ENCODE results near the gene TRIM29.
"Not testable (repeated sequence)": the region's sequence is repeated elsewhere in the genome, so short reads cannot be mapped to it uniquely, and the experiment has no call there.

TRIM29 gene

GRCh38 chr11:120180063-120180462 lies 42.1 kb upstream of the TRIM29 start:
- H3K36me3 Mint-ChIP-seq, H3K27ac Mint-ChIP-seq, H3K4me3 Mint-ChIP-seq, DNase-seq, H3K4me1 Mint-ChIP-seq, H3K9me3 Mint-ChIP-seq: not testable (repeated sequence)
- H3K27me3 Mint-ChIP-seq: peaks cover 25% of the 10 kb centered on the region
- CTCF ChIA-PET: interaction anchor here (0.6 to 2.1 kb wide), 2 partner anchors 12 to 124 kb away, joined by 3 to 4 read pairs; no protein-coding TSS in a partner anchor

- no peak overlapping the region for H3K27ac Mint-ChIP-seq
These were observed 41.3 kb upstream of the TRIM29 start for GRCh38 chr11:120179057-120179672.

GRCh38 chr11:120178561-120179056 lies 40.7 kb upstream of the TRIM29 start:
- peaks cover 28% of the 10 kb centered on the region for H3K27me3 Mint-ChIP-seq
- no peak overlapping the region for H3K27ac Mint-ChIP-seq
- no peaks in the 10 kb centered on the region for H3K36me3 Mint-ChIP-seq
- no peak overlapping the region for H3K4me3 Mint-ChIP-seq
- H3K9me3 Mint-ChIP-seq: no peaks in the 10 kb centered on the region
- CTCF ChIA-PET: interaction anchor here (1.1 to 2.1 kb wide), 2 partner anchors 10 to 51 kb away, joined by 4 to 6 read pairs; no protein-coding TSS in a partner anchor
- DNase-seq: no peak
- H3K4me1 Mint-ChIP-seq: no peaks in the 10 kb centered on the region

More at GRCh38 chr11:120179057-120179672, 41.3 kb upstream of the TRIM29 start:
- Mint-ChIP-seq H3K27me3 (peaks cover 23% of the 10 kb centered on the region), H3K4me3 (no peak overlapping the region), H3K36me3 (no peaks in the 10 kb centered on the region), H3K4me1 (no peaks in the 10 kb centered on the region), H3K9me3 (no peaks in the 10 kb centered on the region)
- CTCF ChIA-PET: interaction anchor here (0.6 to 2.1 kb wide), 3 partner anchors 11 to 136 kb away, joined by 3 to 4 read pairs (median 4); no protein-coding TSS in a partner anchor
- DNase-seq: no peak

GRCh38 chr11:120174866-120175265 lies 37.0 kb upstream of the TRIM29 start:
- no peak for DNase-seq
- peaks cover 56% of the 10 kb centered on the region for H3K27me3 Mint-ChIP-seq
- no peaks in the 10 kb centered on the region for H3K36me3 Mint-ChIP-seq
- no peaks in the 10 kb centered on the region for H3K9me3 Mint-ChIP-seq
- H3K27ac Mint-ChIP-seq: no peak overlapping the region
- CTCF ChIA-PET: interaction anchor here (1.1 to 1.4 kb wide), 4 partner anchors 54 to 126 kb away, joined by 3 to 7 read pairs (median 4); no protein-coding TSS in a partner anchor
- H3K4me1 Mint-ChIP-seq: no peaks in the 10 kb centered on the region
- H3K4me3 Mint-ChIP-seq: no peak overlapping the region

GRCh38 chr11:120173807-120174206 lies 35.9 kb upstream of the TRIM29 start:
- no peaks in the 10 kb centered on the region for H3K9me3 Mint-ChIP-seq
- H3K4me1 Mint-ChIP-seq: peaks cover under 1% of the 10 kb centered on the region
- peaks cover 64% of the 10 kb centered on the region for H3K27me3 Mint-ChIP-seq
- H3K27ac Mint-ChIP-seq: no peak overlapping the region
- no peaks in the 10 kb centered on the region for H3K36me3 Mint-ChIP-seq
- no peak for DNase-seq
- CTCF ChIA-PET: interaction anchor here (0.8 to 1.3 kb wide), 3 partner anchors 52 to 127 kb away, joined by 3 to 5 read pairs (median 3); no protein-coding TSS in a partner anchor
- H3K4me3 Mint-ChIP-seq: no peak overlapping the region

GRCh38 chr11:120173019-120173705 lies 35.2 kb upstream of the TRIM29 start:
- Mint-ChIP-seq H3K27me3 (peaks cover 70% of the 10 kb centered on the region), H3K4me1 (peaks cover 5% of the 10 kb centered on the region), H3K36me3 (no peaks in the 10 kb centered on the region), H3K4me3 (no peak overlapping the region), H3K9me3 (no peaks in the 10 kb centered on the region), H3K27ac (no peak overlapping the region)
- DNase-seq: no peak
- CTCF ChIA-PET: interaction anchor here (0.9 to 3.2 kb wide), 4 partner anchors 54 to 130 kb away, joined by 3 to 33 read pairs (median 11); no protein-coding TSS in a partner anchor

- Mint-ChIP-seq H3K4me1 (peaks cover 5% of the 10 kb centered on the region), H3K27ac (no peak overlapping the region), H3K27me3 (peaks cover 79% of the 10 kb centered on the region), H3K9me3 (no peaks in the 10 kb centered on the region), H3K36me3 (no peaks in the 10 kb centered on the region), H3K4me3 (no peak overlapping the region)
- CTCF ChIA-PET: interaction anchor here (0.9 to 3.2 kb wide), 8 partner anchors 13 to 589 kb away, joined by 3 to 33 read pairs (median 4); no protein-coding TSS in a partner anchor
- peak; percentile 65 for DNase-seq
These were observed 34.4 kb upstream of the TRIM29 start for GRCh38 chr11:120172054-120172911.

GRCh38 chr11:120170741-120171261 lies 32.9 kb upstream of the TRIM29 start:
- Mint-ChIP-seq H3K27me3 (peaks cover 89% of the 10 kb centered on the region), H3K4me1 (peaks cover 5% of the 10 kb centered on the region)
- CTCF ChIA-PET: interaction anchor here (1.2 to 3.2 kb wide), 6 partner anchors 57 to 132 kb away, joined by 3 to 33 read pairs (median 6); no protein-coding TSS in a partner anchor

GRCh38 chr11:120169981-120170698 lies 32.2 kb upstream of the TRIM29 start:
- Mint-ChIP-seq H3K27ac (no peak overlapping the region), H3K36me3 (no peaks in the 10 kb centered on the region), H3K4me1 (peaks cover 5% of the 10 kb centered on the region), H3K27me3 (peaks cover 85% of the 10 kb centered on the region), H3K4me3 (no peak overlapping the region), H3K9me3 (no peaks in the 10 kb centered on the region)
- CTCF ChIA-PET: interaction anchor here (1.0 to 3.2 kb wide), 8 partner anchors 43 to 133 kb away, joined by 3 to 33 read pairs (median 6); no protein-coding TSS in a partner anchor
- no peak for DNase-seq

More at GRCh38 chr11:120170741-120171261, 32.9 kb upstream of the TRIM29 start:
- no peak for DNase-seq
- no peak overlapping the region for H3K27ac Mint-ChIP-seq
- no peaks in the 10 kb centered on the region for H3K36me3 Mint-ChIP-seq
- no peaks in the 10 kb centered on the region for H3K9me3 Mint-ChIP-seq
- no peak overlapping the region for H3K4me3 Mint-ChIP-seq

GRCh38 chr11:120168960-120169681 lies 31.2 kb upstream of the TRIM29 start:
- peak; percentile 63 for DNase-seq
- no peaks in the 10 kb centered on the region for H3K9me3 Mint-ChIP-seq
- no peak overlapping the region for H3K27ac Mint-ChIP-seq
- peaks cover 5% of the 10 kb centered on the region for H3K4me1 Mint-ChIP-seq
- CTCF ChIA-PET: interaction anchor here (0.7 to 1.6 kb wide), 10 partner anchors 9 to 528 kb away, joined by 3 to 11 read pairs (median 4); no protein-coding TSS in a partner anchor
- H3K36me3 Mint-ChIP-seq: no peaks in the 10 kb centered on the region
- peaks cover 79% of the 10 kb centered on the region for H3K27me3 Mint-ChIP-seq
- peak overlapping the region; percentile 60 for H3K4me3 Mint-ChIP-seq

GRCh38 chr11:120168108-120168959 lies 30.4 kb upstream of the TRIM29 start:
- Mint-ChIP-seq H3K27me3 (peaks cover 75% of the 10 kb centered on the region), H3K36me3 (no peaks in the 10 kb centered on the region), H3K4me1 (peaks cover 5% of the 10 kb centered on the region), H3K9me3 (no peaks in the 10 kb centered on the region), H3K27ac (no peak overlapping the region), H3K4me3 (peak overlapping the region; percentile 60)
- CTCF ChIA-PET: interaction anchor here (0.7 to 1.6 kb wide), 8 partner anchors 8 to 527 kb away, joined by 3 to 11 read pairs (median 4); no protein-coding TSS in a partner anchor
- no peak for DNase-seq
